NOMO-1 treated with dmso at 0.1 percent for 144 hours (cell line): ENCODE measurements around the gene MAP3K10.
"Not testable (repeated sequence)": the region's sequence is repeated elsewhere in the genome, so short reads cannot be mapped to it uniquely, and the experiment has no call there.

ENCODE experiments used
- DNase-seq: peaks from one replicate; lab custom pipeline; 2025; ENCODE audit not compliant: unreplicated experiment; lab: John Stamatoyannopoulos, UW

Gene MAP3K10

DNA sequence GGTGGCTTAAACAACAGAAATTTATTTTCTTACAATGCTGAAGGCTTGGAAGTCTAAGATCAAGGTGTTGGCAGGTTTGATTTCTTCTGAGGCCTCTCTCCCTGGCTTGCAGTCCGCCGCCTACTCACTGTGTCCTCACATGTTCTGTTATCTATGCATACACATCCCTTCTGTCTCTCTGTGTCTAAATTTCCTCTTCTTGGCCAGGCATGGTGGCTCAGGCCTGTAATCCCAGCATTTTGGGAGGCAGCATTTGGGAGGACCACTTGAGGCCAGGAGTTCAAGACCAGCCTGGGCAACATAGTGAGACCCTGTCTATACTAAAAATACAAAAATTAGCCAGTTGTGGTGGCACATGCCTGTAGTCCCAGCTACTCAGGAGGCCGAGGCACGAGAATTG lies 19.9 kb upstream of the MAP3K10 start:
- not testable (repeated sequence) for DNase-seq

DNA sequence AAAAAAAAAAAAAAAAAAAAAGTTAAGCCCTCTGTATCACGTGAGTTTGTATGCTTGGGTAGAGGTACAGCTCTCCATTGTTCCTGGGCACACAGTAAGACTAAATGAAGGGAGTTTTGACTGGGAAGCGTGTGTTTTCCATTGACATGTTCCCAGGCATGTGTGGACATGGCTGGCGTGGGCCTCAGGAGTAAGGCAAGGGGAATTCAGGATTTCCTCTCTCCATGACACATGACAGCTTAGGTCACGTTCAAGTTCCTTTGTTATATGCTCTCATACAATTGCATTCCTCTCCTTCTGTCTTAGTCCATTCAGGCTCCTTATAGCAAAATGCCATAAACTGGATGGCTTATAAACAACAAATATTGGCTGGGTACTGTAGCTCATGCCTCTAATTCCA lies 17.1 kb upstream of the MAP3K10 start:
- no peak for DNase-seq

DNA sequence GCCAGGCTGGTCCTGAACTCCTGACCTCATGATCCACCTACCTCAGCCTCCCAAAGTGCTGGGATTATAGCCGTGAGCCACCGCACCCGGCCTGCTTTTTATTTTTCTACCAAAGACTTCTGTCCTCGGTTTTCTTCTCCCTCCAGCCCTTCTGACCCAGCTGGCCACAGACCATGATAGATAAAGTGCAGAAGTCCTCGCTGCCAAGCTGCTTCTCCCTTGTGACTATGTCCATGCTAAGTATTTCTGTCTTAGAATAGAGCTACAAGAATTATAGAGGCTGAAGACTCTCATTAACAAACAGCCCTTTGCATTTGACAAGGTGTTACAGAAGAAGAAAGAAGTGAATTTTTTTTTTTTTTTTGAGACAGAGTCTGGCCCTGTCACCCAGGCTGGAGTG lies 15.4 kb upstream of the MAP3K10 start:
- no peak for DNase-seq

DNA sequence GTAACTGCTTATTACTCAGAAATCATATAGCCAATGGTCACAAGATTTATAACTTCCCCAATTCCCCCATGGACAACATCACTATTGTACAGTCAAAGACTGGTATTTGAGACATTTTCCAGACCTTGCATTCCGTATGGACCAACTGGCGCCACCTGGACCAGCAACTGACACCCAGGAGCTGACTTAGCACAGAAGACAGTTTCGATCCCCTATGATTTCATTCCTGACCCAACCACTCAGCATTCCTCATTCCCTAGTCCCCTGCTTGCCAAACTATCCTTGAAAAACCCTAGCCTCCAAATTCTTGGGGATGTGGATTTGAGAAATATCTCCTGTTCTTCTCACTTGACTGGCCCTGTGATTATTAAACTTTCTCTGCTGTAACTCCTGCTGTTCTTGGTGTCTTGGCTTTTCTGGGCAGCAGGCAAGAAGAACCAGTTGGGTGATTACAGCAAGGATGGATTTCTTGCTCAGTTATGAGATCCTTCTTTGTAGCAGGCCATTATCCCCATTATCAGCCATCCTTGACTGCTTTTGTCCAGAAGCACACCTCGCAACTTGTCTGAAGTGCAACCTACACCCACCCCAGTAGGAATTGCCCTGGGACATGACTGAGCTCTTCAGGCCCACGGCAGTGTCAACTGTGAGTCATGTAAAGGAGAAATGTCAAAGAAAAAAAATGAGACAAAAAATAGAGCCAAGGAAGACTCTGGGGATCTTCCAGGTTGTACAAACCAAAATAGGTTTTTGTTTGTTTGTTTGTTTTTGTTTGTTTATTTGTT lies 13.7 kb upstream of the MAP3K10 start:
- no peak for DNase-seq

DNA sequence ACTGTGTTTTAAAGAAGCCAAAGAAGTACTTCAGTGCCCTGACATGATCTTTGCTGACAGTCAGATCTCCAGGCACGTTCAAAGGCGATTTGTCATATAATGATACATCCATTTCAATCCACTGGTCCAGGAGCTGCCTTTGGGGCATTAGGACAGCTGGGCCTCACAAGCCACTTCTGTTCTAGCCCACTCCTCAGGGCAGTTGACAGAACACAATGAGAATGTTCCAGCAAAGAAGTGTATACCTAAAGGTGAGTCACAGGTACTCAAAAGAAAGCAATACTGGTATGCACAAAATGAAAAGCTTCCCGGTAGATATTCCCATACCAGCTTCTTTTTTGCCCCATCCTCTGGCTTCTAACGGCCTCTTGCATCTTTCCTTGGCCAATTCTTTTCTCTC lies 12.5 kb upstream of the MAP3K10 start:
- no peak for DNase-seq

DNA sequence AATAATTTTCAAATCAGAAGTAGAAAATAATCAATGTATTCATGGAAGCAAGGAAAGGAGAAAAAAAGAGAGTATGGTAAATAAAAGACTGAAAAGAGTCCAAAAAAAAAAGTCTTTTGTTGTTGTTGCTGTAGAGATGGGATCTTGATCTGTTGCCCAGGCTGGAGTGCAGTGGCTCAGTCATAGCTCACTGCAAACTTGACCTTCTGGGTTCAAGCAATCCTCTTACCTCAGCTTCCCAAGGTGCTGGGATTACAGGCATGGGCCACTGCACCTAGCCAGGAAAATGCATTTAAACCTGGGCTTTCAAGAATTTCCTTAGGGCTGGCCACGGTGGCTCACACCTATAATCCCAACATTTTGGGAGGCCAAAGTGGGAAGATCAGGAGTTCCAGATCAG lies 7.0 kb upstream of the MAP3K10 start:
- no peak for DNase-seq

DNA sequence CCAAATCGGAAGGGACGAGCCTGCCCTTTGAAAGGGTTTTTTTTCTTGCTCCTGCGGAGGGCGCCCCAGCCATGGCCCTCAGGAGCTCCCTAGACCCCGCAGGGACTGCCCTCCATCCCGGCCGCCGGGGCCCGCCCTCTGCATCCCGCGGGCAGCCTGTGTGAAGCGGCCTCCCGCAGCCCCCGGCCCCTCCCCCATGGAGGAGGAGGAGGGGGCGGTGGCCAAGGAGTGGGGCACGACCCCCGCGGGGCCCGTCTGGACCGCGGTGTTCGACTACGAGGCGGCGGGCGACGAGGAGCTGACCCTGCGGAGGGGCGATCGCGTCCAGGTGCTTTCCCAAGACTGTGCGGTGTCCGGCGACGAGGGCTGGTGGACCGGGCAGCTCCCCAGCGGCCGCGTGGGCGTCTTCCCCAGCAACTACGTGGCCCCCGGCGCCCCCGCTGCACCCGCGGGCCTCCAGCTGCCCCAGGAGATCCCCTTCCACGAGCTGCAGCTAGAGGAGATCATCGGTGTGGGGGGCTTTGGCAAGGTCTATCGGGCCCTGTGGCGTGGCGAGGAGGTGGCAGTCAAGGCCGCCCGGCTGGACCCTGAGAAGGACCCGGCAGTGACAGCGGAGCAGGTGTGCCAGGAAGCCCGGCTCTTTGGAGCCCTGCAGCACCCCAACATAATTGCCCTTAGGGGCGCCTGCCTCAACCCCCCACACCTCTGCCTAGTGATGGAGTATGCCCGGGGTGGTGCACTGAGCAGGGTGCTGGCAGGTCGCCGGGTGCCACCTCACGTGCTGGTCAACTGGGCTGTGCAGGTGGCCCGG lies 815 bp downstream of the MAP3K10 start:
- no peak for DNase-seq

DNA sequence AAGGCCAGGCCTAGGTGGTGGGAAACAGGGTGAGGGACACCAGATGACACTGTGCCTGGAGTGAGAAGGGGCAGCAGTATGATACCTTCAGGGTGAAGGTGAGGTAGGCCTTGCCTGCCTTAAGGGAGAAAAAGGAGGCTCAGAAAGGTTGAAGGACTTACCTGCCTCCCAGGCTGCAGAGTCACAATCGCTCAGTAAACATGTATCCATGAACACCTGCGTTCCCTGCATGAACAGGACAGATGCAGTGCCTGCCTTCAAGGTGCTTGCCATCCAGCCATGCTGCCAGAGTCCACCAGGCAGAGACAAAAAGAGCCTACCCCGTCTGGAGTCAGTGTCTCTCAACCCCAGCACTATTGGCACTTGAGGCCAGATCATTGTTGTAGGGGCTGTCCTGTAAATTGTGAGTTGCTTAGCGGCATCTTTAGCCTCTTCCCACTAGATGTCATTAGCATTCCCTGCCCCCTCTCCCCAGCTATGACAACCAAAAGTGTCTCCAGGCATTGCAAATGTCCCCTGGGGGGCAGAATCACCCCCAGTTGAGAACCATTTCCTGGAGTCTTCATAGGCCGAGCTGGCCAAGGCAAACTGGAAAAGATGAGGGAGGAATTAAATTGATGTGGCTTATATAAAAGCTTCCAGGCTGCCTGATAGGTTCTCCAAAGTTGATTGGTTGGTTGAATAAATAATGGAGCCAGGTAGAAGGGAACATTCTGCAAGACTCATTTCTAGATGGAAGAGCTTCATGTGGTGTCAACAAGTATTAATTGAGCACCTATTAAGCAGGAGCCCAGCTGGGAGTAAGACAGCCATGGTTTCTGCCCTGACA lies 1.7 kb downstream of the MAP3K10 start:
- no peak for DNase-seq

DNA sequence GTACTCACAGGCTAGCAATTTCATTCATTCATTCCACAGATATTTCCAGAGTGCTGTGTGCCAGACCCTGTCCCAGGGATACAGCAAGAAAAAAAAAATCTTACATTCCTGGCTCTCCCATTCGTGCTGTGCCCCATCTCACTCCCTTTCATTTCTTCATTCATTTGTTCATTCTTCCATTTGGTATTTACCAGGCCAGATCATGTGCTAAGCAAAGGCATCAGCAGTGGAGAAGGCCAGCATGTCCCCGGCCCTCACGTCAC lies 2.3 kb downstream of the MAP3K10 start:
- no peak for DNase-seq

DNA sequence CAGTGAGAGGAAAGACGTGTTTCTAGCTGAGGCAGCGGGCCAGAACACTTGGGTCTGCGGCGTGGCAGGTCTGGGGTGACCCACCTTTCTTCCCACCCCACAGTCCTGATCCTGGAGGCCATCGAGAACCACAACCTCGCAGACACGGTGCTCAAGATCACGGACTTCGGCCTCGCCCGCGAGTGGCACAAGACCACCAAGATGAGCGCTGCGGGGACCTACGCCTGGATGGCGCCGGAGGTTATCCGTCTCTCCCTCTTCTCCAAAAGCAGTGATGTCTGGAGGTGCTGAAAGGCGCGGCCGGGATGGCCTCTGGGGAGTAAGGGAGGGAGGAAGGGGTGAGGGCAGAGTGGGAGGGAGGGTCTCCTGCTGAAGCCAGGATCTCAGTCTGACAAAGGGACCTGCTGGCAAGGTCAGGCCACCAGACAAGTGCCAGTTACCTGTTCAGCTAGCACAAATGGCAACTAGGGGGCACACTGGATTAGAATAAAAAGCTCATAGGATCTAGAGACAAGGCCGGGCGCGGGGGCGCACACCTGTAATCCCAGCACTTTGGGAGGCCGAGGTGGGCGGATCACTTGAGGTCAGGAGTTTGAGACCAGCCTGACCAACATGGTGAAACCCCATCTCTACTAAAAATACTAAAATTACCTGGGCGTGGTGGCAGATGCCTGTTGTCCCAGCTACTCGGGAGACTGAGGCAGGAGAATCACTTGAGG lies 7.2 kb downstream of the MAP3K10 start:
- DNase-seq = no peak

DNA sequence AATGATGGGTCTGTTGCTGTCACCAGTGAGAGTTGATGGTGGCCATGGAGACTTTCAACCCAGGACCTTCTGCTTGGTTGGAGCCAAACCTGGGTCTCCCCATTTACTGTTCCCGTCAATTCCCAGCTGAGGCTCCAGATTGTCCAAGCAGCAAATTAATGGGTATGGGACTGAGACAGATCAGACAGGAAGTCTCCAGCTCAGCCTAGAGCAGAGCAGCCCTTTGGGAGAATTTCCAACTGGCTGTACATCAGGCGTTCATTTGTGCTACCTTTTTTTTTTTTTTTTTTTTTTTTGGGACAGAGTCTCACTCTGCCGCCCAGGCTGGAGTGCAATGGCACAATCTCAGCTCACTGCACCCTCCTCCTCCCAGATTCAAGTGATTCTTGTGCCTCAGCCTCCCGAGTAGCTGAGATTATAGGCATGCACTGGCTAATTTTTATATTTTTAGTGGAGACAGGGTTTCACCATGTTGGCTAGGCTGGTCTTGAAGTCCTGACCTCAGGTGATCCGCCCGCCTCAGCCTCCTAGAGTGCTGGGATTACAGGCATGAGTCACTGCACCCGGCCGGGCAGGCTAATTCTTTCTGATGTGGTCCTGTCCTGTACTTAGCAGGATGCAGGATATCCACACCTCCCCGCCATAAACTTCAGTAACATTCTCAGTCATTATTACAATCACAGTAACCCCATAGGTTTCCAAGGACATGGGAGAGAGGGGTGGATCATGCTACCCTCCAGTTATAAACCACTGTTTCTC lies 9.3 kb downstream of the MAP3K10 start:
- DNase-seq = no peak

DNA sequence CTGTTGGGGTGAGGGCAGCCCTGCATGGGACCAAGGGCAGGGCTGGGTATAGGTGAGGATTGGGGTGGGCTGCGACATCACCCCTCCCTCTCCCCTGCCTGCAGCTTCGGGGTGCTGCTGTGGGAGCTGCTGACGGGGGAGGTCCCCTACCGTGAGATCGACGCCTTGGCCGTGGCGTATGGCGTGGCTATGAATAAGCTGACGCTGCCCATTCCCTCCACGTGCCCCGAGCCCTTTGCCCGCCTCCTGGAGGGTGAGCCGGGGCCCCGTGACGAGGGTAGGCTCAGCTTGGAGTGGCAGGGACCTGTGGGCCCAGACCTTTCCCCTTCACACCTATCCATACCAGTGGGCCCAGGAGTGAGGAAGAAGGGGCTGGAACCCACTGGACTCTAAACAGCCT lies 13.2 kb downstream of the MAP3K10 start:
- no peak for DNase-seq

DNA sequence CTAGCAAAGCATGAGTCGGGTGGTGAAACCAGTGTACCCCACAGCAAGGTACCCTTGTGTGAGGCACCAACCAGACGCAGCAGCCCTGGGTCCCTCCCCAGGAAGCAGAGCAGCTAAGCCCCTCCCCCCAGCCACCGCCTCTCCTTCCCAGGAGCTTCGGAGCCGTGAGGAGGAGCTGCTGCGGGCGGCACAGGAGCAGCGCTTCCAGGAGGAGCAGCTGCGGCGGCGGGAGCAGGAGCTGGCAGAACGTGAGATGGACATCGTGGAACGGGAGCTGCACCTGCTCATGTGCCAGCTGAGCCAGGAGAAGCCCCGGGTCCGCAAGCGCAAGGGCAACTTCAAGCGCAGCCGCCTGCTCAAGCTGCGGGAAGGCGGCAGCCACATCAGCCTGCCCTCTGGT lies 14.5 kb downstream of the MAP3K10 start:
- no peak for DNase-seq

DNA sequence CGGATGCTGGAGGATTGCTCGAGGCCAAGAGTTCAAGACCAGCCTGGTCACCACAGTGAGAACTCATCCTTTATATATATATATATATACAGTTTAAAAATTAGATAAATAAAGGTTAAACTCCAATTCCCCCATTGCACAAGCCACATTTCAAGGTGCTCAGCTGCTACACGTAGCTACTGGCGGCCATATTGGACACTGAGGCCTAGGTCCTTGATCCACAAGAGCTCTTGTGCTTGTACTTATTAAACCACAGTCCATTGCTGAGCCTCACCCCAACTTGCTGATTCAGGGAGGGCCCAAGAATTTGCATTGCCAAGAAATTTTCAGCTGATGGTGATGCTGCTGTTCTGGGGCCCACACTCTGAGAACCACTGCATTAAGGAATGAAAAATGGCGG lies 17.4 kb downstream of the MAP3K10 start:
- DNase-seq = no peak

DNA sequence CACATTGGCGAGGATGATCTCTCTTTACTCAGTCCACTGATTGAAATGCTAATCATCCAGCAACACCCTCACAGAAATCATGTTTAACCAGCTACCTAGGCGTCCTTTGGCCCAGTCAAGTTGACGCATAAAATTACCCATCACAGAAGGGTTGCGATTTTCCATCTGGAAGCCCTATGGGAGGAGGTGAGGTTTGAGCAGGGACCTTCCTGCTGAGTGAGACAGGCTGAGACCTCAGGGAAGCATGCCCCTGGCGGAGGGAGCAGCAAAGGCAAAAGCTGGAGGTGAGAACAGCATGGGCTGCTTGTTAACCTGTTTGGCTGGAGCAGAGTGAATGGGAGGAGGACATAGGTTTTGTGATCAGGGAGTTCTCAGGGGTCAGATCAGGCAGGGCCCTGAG lies 19.7 kb downstream of the MAP3K10 start:
- no peak for DNase-seq

DNA sequence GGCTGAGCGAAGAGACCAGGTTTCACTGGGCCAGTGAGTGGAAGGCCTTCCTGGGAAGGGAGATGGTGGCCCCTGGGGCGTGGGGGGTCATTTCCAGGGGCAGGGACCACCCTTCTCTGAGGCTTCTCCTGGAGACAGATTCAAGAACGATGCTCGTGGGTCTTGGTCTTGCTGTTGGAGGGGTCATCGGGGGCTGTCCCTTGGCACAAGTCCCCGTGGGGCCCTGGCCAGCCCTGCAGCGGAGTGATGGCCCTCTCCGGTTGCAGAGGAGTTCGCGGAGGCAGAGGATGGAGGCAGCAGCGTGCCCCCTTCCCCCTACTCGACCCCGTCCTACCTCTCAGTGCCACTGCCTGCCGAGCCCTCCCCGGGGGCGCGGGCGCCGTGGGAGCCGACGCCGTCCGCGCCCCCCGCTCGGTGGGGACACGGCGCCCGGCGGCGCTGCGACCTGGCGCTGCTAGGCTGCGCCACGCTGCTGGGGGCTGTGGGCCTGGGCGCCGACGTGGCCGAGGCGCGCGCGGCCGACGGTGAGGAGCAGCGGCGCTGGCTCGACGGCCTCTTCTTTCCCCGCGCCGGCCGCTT lies 22.1 kb downstream of the MAP3K10 start:
- DNase-seq = no peak

DNA sequence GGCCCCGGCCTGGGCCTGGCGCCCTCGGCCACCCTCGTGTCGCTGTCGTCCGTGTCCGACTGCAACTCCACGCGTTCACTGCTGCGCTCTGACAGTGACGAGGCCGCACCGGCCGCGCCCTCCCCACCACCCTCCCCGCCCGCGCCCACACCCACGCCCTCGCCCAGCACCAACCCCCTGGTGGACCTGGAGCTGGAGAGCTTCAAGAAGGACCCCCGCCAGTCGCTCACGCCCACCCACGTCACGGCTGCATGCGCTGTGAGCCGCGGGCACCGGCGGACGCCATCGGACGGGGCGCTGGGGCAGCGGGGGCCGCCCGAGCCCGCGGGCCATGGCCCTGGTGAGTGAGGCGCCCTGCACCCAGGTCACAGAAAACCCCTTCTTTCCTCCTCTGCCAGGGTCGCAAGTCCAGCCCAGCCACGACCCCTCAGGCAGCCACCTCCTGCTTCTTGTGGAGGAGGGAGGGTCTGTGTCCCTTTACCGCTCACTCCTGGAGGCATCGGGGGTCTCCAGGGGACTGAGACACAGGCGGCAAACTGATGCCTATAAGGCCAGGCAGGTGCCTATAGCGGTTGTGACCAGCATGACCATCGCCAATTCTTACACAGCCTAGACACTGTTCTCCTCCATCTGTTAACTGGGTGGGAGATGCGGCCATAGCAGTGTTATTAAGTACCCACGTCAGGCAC lies 22.8 kb downstream of the MAP3K10 start:
- DNase-seq = no peak

DNA sequence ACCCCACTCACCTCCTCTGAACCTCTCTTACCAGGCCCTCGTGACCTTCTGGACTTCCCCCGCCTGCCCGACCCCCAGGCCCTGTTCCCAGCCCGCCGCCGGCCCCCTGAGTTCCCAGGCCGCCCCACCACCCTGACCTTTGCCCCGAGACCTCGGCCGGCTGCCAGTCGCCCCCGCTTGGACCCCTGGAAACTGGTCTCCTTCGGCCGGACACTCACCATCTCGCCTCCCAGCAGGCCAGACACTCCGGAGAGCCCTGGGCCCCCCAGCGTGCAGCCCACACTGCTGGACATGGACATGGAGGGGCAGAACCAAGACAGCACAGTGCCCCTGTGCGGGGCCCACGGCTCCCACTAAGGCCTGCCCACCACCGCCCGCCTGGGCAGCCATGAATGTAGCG lies 23.7 kb downstream of the MAP3K10 start:
- DNase-seq = no peak

DNA sequence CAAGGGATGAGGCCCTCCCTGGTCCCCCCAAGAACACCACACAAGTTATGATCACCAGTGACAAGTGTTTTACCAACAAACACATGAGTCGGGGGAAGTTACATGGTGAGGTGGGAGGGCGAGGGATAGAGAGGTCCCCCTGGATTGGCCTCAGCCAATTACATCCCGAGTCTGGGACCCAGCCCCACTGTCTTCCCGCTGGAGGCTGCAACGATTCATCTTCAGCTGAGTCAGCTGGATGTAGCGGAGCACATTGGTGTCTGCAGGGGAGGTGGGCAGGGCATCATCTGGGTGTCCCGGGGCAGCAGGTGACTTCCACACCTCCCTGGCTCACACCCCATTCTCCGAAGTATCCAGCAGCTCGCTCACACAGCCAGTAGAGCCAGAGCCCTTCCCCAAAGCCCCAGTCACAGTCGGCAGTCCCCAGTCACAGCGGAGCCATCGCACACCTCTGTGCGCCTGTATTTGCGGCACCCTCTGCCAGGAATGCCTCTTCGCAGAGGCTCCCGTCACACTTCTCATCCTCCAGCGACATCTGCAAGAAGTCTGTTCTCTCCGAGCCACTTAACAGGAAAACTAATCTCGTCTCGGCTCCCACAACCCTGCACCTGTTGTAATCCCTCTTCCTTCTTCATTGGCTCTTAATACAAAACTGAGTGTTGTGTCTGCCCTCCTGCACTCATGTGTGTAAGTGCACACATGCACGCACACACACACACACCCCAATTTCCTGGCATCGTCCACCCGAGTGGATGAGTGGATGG lies 25.0 kb downstream of the MAP3K10 start:
- DNase-seq = no peak
